KMS-11 (cell line): ENCODE data around the gene EML4.

Experiments used
- H2AFZ ChIP-seq: fragments of 200-600 bp; sonication (generic); 2 replicates; pipeline ENCODE4 v1.6.1; 2016; ENCODE audit warnings: antibody characterized with exemption, mixed run types, low read depth
- H3K27ac ChIP-seq: fragments of 200-600 bp; sonication (generic); 2 replicates; pipeline ENCODE4 v1.6.1; 2016; ENCODE audit warnings: mild to moderate bottlenecking, mixed run types
- H3K27me3 ChIP-seq: fragments of 200-600 bp; sonication (generic); 2 replicates; pipeline ENCODE4 v1.6.1; 2017; ENCODE audit warnings: mild to moderate bottlenecking, low read depth, mixed run types, moderate library complexity; ENCODE audit not compliant: insufficient read depth
- H3K36me3 ChIP-seq: fragments of 200-600 bp; sonication (generic); 2 replicates; pipeline ENCODE4 v1.6.1; 2017; ENCODE audit warnings: mild to moderate bottlenecking, mixed run types; ENCODE audit not compliant: insufficient read depth
- H3K4me1 ChIP-seq: fragments of 200-600 bp; sonication (generic); 2 replicates; pipeline ENCODE4 v1.6.1; 2016; ENCODE audit warnings: mild to moderate bottlenecking, low read depth, mixed run types; ENCODE audit not compliant: poor library complexity, severe bottlenecking
- H3K4me2 ChIP-seq: fragments of 200-600 bp; sonication (generic); 2 replicates; pipeline ENCODE4 v1.7.0; 2016; ENCODE audit warnings: mild to moderate bottlenecking, mixed run types
- H3K4me3 ChIP-seq: fragments of 200-600 bp; sonication (generic); IDR thresholded peaks from 2 replicates; pipeline ENCODE4 v1.6.1; 2017; ENCODE audit warnings: low read depth, low read length, mixed read lengths; ENCODE audit not compliant: insufficient read depth
- H3K79me2 ChIP-seq: fragments of 200-600 bp; sonication (generic); 2 replicates; pipeline ENCODE4 v1.6.1; 2016; ENCODE audit warnings: low read depth, mixed run types; ENCODE audit not compliant: insufficient read depth
- H3K9ac ChIP-seq: fragments of 200-600 bp; sonication (generic); 2 replicates; pipeline ENCODE4 v1.6.1; 2016; ENCODE audit warnings: mild to moderate bottlenecking, mixed run types
- H4K20me1 ChIP-seq: fragments of 200-600 bp; sonication (generic); 2 replicates; pipeline ENCODE4 v1.6.1; 2016; ENCODE audit warnings: mild to moderate bottlenecking, mixed run types; ENCODE audit not compliant: insufficient read depth
- CTCF ChIP-seq: fragments of 200-600 bp; sonication (generic); conservative IDR thresholded peaks from 2 replicates; pipeline ENCODE4 v1.6.1; 2017; ENCODE audit warnings: low read depth, mild to moderate bottlenecking, antibody characterized with exemption, low read length, moderate library complexity, mixed read lengths

The EML4 gene

DNA sequence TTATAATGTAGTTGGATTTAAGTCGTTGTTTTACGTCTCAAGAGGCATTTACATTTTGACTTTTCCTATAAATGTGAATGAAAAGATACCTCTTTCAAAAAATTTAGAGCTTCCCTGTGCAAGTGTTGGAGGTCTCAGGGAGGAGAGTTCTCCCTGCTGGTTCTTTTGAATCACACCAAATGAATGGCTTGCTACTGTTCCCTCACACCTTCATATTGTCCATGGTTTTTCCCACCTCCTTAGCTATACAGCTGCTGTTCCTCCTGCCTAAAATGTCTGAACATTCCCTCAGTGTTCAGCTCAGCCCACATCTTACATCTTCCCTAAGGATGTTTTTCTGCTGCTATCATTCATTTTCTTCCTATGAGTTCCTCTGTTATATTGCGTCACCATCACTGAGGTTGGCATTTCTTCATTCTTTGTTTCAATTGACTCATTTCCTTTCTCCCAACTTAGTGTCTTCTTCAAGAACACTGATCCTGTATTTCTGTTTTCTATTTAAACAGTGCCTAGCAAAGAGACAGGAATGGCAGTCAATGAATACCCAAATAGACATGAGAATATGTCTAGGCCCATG lies 145.8 kb downstream of the EML4 start:
- H3K79me2 ChIP-seq: no peaks in the 10 kb centered on the region
- no peak overlapping the region for H3K4me2 ChIP-seq
- no peak overlapping the region for H3K4me3 ChIP-seq
- no peak overlapping the region for H2AFZ ChIP-seq
- H4K20me1 ChIP-seq: no peaks in the 10 kb centered on the region
- no peak overlapping the region for H3K9ac ChIP-seq
- no peaks in the 10 kb centered on the region for H3K27me3 ChIP-seq
- no peaks in the 10 kb centered on the region for H3K36me3 ChIP-seq
- TF ChIP-seq CTCF: no peak
- no peaks in the 10 kb centered on the region for H3K4me1 ChIP-seq
- no peak overlapping the region for H3K27ac ChIP-seq

GRCh38 chr2:42315844-42316470 lies 146.8 kb downstream of the EML4 start:
- no peak overlapping the region for H2AFZ ChIP-seq
- no peaks in the 10 kb centered on the region for H3K27me3 ChIP-seq
- H3K4me1 ChIP-seq: no peaks in the 10 kb centered on the region
- H3K4me2 ChIP-seq: no peak overlapping the region
- H3K36me3 ChIP-seq: 0 out of 2 replicates have a peak, but pooled peaks cover 5% of the 10 kb centered on the region
- H3K4me3 ChIP-seq: no peak overlapping the region
- no peak overlapping the region for H3K9ac ChIP-seq
- H4K20me1 ChIP-seq: no peaks in the 10 kb centered on the region
- TF ChIP-seq CTCF: no peak
- no peaks in the 10 kb centered on the region for H3K79me2 ChIP-seq
- no peak overlapping the region for H3K27ac ChIP-seq

DNA sequence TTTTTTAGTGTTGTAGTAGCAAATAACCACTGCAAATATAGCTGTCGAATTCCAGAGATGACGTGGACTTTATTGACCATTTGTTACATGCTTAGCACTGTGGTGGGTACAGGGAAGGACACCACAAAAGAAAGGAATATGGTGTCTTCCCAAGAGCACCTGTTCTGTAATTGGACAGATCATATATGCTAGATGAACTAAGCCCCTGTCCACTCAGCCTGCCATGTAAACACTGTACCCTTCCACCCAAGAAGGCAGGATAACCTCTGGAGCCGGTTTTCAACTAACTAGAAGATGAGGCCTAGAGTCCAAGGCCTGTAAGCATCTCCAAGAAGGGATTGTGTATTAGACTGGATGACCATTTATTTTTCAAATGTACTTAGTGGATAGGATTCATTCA lies 147.8 kb downstream of the EML4 start:
- H3K27me3 ChIP-seq: no peaks in the 10 kb centered on the region
- H4K20me1 ChIP-seq: no peaks in the 10 kb centered on the region
- H3K4me1 ChIP-seq: no peaks in the 10 kb centered on the region
- TF ChIP-seq CTCF: no peak
- no peaks in the 10 kb centered on the region for H3K79me2 ChIP-seq
- H3K36me3 ChIP-seq: 0 out of 2 replicates have a peak, but pooled peaks cover 5% of the 10 kb centered on the region
- H3K9ac ChIP-seq: no peak overlapping the region
- no peak overlapping the region for H2AFZ ChIP-seq
- H3K4me3 ChIP-seq: no peak overlapping the region
- no peak overlapping the region for H3K4me2 ChIP-seq
- H3K27ac ChIP-seq: no peak overlapping the region

DNA sequence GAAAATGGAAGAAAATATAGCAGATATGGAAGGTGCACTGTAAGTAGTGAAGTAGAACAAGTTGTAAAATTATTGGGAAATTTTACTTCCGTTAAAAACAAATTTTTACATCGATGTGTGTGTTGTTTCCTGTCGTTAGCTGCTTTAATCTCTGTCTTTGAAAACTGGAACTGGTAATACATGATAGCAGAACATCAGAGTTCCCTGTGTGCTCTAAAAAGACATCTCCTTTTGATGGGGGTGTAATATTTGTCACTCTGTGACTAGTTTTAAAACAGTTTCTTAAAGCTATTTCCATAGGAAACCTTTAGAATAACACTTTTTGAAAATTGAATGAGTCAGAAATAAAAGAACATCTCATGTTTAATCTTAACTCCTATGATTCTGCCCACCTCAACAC lies 148.3 kb downstream of the EML4 start:
- Histone ChIP-seq H3K9ac (no peak overlapping the region), H3K4me1 (no peaks in the 10 kb centered on the region), H4K20me1 (no peaks in the 10 kb centered on the region), H3K27me3 (no peaks in the 10 kb centered on the region), H2AFZ (no peak overlapping the region), H3K27ac (no peak overlapping the region), H3K4me3 (no peak overlapping the region), H3K4me2 (no peak overlapping the region), H3K36me3 (0 out of 2 replicates have a peak, but pooled peaks cover 5% of the 10 kb centered on the region), H3K79me2 (no peaks in the 10 kb centered on the region)
- no peak for TF ChIP-seq CTCF
